Measurements from ENCODE around the gene COA1.

DNA sequence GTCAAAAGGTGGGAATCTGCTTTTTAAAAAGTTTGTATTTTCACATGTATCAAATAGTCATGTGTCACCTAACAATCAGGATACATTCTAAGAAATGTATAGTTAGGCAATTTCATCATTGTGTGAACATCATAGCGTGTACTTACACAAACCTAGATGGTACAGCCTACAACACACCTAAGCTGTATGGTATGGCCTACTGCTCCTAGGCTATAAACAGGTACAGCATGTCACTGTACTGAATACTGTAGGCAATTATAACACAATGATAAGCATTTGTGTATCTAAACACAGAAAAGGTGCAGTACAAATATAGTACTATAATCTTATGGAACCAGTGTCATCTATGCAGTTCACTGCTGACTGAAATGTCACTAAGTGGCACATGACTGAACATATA lies 17.8 kb downstream of the COA1 start:
- TF ChIP-seq CTCF (IDR thresholded peaks at IDR 0.05): no peak
- no peak for TF ChIP-seq POLR2A (IDR thresholded peaks at IDR 0.05)
